Measurements from ENCODE around the gene KRTAP10-4.
"Not testable (repeated sequence)": the region's sequence is repeated elsewhere in the genome, so short reads cannot be mapped to it uniquely, and the experiment has no call there.

The KRTAP10-4 gene

GRCh38 chr21:44585892-44586291 lies 12.4 kb downstream of the KRTAP10-4 start:
- TF ChIP-seq CTCF (IDR thresholded peaks at IDR 0.05; ENCODE audit: low read depth, low read length): no peak
- H3K4me3 ChIP-seq (ENCODE audit: low read depth, low read length): no peak overlapping the region

- TF ChIP-seq CTCF (IDR thresholded peaks at IDR 0.05; ENCODE audit: low read depth, low read length): no peak
- no peak overlapping the region for H3K4me3 ChIP-seq (ENCODE audit: low read depth, low read length)
Observed at GRCh38 chr21:44589094-44589493, 15.6 kb downstream of the KRTAP10-4 start.

- TF ChIP-seq CTCF (IDR thresholded peaks at IDR 0.05; ENCODE audit: low read depth, low read length): no peak
- no peak overlapping the region for H3K4me3 ChIP-seq (ENCODE audit: low read depth, low read length)
Observed at GRCh38 chr21:44589586-44590305, 16.2 kb downstream of the KRTAP10-4 start.

- no peak overlapping the region for H3K4me3 ChIP-seq (ENCODE audit: low read depth, low read length)
- TF ChIP-seq CTCF (IDR thresholded peaks at IDR 0.05; ENCODE audit: low read depth, low read length): no peak
Observed at GRCh38 chr21:44590311-44590721, 16.8 kb downstream of the KRTAP10-4 start.

- H3K4me3 ChIP-seq (ENCODE audit: low read depth, low read length): not testable (repeated sequence)
Observed at GRCh38 chr21:44590897-44591800, 17.6 kb downstream of the KRTAP10-4 start.

- H3K4me3 ChIP-seq (ENCODE audit: low read depth, low read length): not testable (repeated sequence)
Observed at GRCh38 chr21:44591801-44592130, 18.2 kb downstream of the KRTAP10-4 start.

- no peak within 1 kb of the TSS for H3K4me3 ChIP-seq (ENCODE audit: low read depth, low read length)
- TF ChIP-seq CTCF (IDR thresholded peaks at IDR 0.05; ENCODE audit: low read depth, low read length): no peak
Observed at GRCh38 chr21:44592446-44593311, 19.1 kb downstream of the KRTAP10-4 start, which contains the start of gene KRTAP10-6. KRTAP10-6 (minus strand) TSS chr21:44592505; CDS start chr21:44592484, 21 bp downstream.
